HEK293 (cell line): ENCODE results near the gene TTC27.
A peak's percentile ranks its signal among the peaks of the same experiment; 100 is the strongest.

Experiments used
- CTCF ChIA-PET: fragments of 350-600 bp; formaldehyde crosslinking; extraction: SDS; loops from one replicate; lab custom pipeline; 2021; ENCODE audit warnings: antibody characterized with exemption; lab: Yijun Ruan, JAX
- POLR2A ChIA-PET: fragments of 300-600 bp; formaldehyde crosslinking; extraction: SDS; loops from one replicate; lab custom pipeline; 2020; ENCODE audit warnings: antibody characterized with exemption, inconsistent platforms; lab: Yijun Ruan, JAX
- H3K27ac ChIP-seq: fragments of 200-500 bp; sonication (Bioruptor generic); 2 replicates; pipeline ENCODE4 v1.5.1; 2014; ENCODE audit warnings: low read depth, low read length, control low read depth, inconsistent platforms; ENCODE audit errors: extremely low read depth
- H3K36me3 ChIP-seq, 2 experiments: fragments of 200-500 bp in 1 of 2; sonication (Bioruptor generic) in 1 of 2; 1 replicate in 1 of 2; 2 replicates in 1 of 2; pipeline ENCODE4 v1.5.1; 2014 to 2017; ENCODE audit warnings: inconsistent platforms in 2 of 2, low read length in 2 of 2; ENCODE audit not compliant: control insufficient read depth in 2 of 2, insufficient read depth in 1 of 2
- H3K4me1 ChIP-seq: fragments of 200-500 bp; sonication (Bioruptor generic); 2 replicates; pipeline ENCODE4 v1.5.1; 2014; ENCODE audit warnings: mild to moderate bottlenecking, low read length, inconsistent platforms; ENCODE audit not compliant: control insufficient read depth, insufficient read depth
- H3K4me3 ChIP-seq: 2 replicates; pipeline ENCODE4 v1.5.1; 2011; ENCODE audit warnings: low read depth, mild to moderate bottlenecking, control low read depth, low read length, moderate library complexity
- H3K9me3 ChIP-seq: fragments of 200-500 bp; sonication (Bioruptor generic); 2 replicates; pipeline ENCODE4 v1.5.1; 2014; ENCODE audit warnings: low read depth, low read length, inconsistent platforms; ENCODE audit not compliant: control insufficient read depth, insufficient read depth
- BCL11B ChIP-seq: fragments of 450-650 bp; formaldehyde crosslinking; IDR thresholded peaks from 2 replicates; pipeline ENCODE4 v1.5.1; 2016; ENCODE audit warnings: low read depth, missing biosample characterization, missing genetic modification characterization
- GLIS2 ChIP-seq: fragments of 450-650 bp; formaldehyde crosslinking; IDR thresholded peaks from 2 replicates; pipeline ENCODE4 v1.5.1; 2016; ENCODE audit warnings: missing biosample characterization, missing genetic modification characterization
- MEIS1 ChIP-seq: sonication (generic); formaldehyde crosslinking; IDR thresholded peaks from 2 replicates; pipeline ENCODE4 v1.8.1; 2022; ENCODE audit warnings: missing genetic modification reagents, mild to moderate bottlenecking, borderline replicate concordance
- SCRT2 ChIP-seq: fragments of 450-650 bp; formaldehyde crosslinking; IDR thresholded peaks from 2 replicates; pipeline ENCODE4 v1.5.1; 2016; ENCODE audit warnings: missing biosample characterization, missing genetic modification characterization
- TRIM28 ChIP-seq: IDR thresholded peaks from 2 replicates; pipeline ENCODE4 v1.6.1; 2011; ENCODE audit warnings: low read length, control low read depth, borderline replicate concordance
- YY1 ChIP-seq: fragments of 450-650 bp; formaldehyde crosslinking; IDR thresholded peaks from 2 replicates; pipeline ENCODE4 v1.5.1; 2018; ENCODE audit warnings: missing biosample characterization, missing genetic modification characterization
- ZBTB20 ChIP-seq: fragments of 450-650 bp; formaldehyde crosslinking; IDR thresholded peaks from 2 replicates; pipeline ENCODE4 v1.5.1; 2016; ENCODE audit warnings: missing biosample characterization, missing genetic modification characterization
- ZFP37 ChIP-seq: fragments of 450-650 bp; formaldehyde crosslinking; IDR thresholded peaks from 2 replicates; pipeline ENCODE4 v1.5.1; 2016; ENCODE audit warnings: missing biosample characterization, missing genetic modification characterization
- ZNF10 ChIP-seq: fragments of 450-650 bp; formaldehyde crosslinking; IDR thresholded peaks from 2 replicates; pipeline ENCODE4 v1.5.1; 2017; ENCODE audit warnings: missing biosample characterization, missing genetic modification characterization
- ZNF350 ChIP-seq: fragments of 450-650 bp; formaldehyde crosslinking; IDR thresholded peaks from 2 replicates; pipeline ENCODE4 v1.5.0; 2017; ENCODE audit warnings: missing biosample characterization, mild to moderate bottlenecking, missing genetic modification characterization
- ZNF423 ChIP-seq: fragments of 450-650 bp; formaldehyde crosslinking; IDR thresholded peaks from 2 replicates; pipeline ENCODE4 v1.5.1; 2016; ENCODE audit warnings: missing biosample characterization, missing genetic modification characterization
- ZNF473 ChIP-seq: fragments of 450-650 bp; formaldehyde crosslinking; IDR thresholded peaks from 2 replicates; pipeline ENCODE4 v1.5.1; 2017; ENCODE audit warnings: missing biosample characterization, missing genetic modification characterization
- ZNF548 ChIP-seq: fragments of 450-650 bp; formaldehyde crosslinking; IDR thresholded peaks from 2 replicates; pipeline ENCODE4 v1.5.1; 2016; ENCODE audit warnings: missing biosample characterization, missing genetic modification characterization
- ZNF555 ChIP-seq: fragments of 450-650 bp; formaldehyde crosslinking; conservative IDR thresholded peaks from 2 replicates; pipeline ENCODE4 v1.5.1; 2017; ENCODE audit warnings: missing biosample characterization, mild to moderate bottlenecking, missing genetic modification characterization, inconsistent platforms
- ZNF792 ChIP-seq: fragments of 450-650 bp; formaldehyde crosslinking; IDR thresholded peaks from 2 replicates; pipeline ENCODE4 v1.5.1; 2016; ENCODE audit warnings: missing biosample characterization, missing genetic modification characterization
- ZNF837 ChIP-seq: fragments of 450-650 bp; formaldehyde crosslinking; IDR thresholded peaks from 2 replicates; pipeline ENCODE4 v1.5.1; 2016; ENCODE audit warnings: missing biosample characterization, missing genetic modification characterization
- TF ChIP-seq, protein P1 (sequence below): fragments of 450-650 bp; formaldehyde crosslinking; IDR thresholded peaks from 2 replicates; pipeline ENCODE4 v1.5.1; 2016; ENCODE audit warnings: missing biosample characterization, missing genetic modification characterization
- TF ChIP-seq, protein P2 (sequence below): fragments of 450-650 bp; formaldehyde crosslinking; IDR thresholded peaks from 2 replicates; pipeline ENCODE4 v1.5.1; 2016; ENCODE audit warnings: missing biosample characterization, missing genetic modification characterization, low read depth

The TTC27 gene

DNA sequence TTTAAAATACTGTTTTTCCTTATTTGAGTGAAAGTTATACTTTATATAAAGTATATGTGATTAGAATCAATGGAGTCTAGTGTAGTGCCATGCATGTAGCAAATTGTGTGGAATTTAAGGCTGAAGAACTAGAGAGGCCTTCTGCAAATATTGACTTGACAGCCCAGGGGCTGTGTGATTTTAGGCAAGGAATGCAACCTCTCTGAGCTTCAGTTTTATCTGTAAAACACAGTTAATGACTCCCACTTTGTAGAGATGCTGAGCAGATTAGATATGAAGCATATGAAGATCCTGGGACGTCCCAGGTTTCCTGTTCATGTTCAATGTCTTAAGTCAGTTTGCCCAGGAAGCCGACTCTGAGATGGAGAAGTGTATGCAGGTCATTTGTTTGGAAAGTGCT is 235.5 kb downstream of the TTC27 start:
- POLR2A ChIA-PET, result no interaction called here
- CTCF ChIA-PET, result interaction anchor here (0.6 to 1.2 kb wide), 4 partner anchors 10 to 90 kb away, joined by 3 read pairs; no protein-coding TSS in a partner anchor
- H3K27ac ChIP-seq, result no peak overlapping the region
- no peak for TF ChIP-seq ZFP37 (tag by site-specific recombination)
- TF ChIP-seq, all 188 proteins: peak for 0
- Histone ChIP-seq H3K4me1 (no peaks in the 10 kb centered on the region), H3K4me3 (no peak overlapping the region), H3K36me3 (no peaks in the 10 kb centered on the region), H3K9me3 (no peaks in the 10 kb centered on the region)

DNA sequence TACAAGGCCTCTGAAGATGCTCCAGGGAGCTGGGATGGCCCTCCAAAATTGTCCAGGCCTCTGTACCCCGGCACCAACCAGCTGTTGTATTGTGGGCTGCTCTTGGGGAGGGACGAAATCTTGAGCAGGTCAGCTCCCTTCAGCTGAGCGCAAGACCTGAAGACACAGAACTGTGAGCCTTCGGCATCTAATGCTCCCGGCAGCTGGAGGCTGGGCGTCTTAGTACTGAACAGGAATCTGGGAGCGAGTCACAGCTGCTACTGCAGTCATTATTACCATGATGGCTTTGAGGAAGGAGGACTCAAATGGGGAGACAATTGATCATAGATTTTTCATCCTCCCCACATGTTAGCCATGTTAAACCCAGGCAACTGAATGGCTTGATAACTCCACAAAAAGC is 236.0 kb downstream of the TTC27 start:
- ChIA-PET CTCF (interaction anchor here (0.8 to 1.2 kb wide), 2 partner anchors 11 to 91 kb away, joined by 3 read pairs; no protein-coding TSS in a partner anchor), POLR2A (no interaction called here)
- H3K9me3 ChIP-seq, result no peaks in the 10 kb centered on the region
- H3K4me1 ChIP-seq, result no peaks in the 10 kb centered on the region
- no peak for TF ChIP-seq ZNF423 (tag by site-specific recombination)
- no peak for TF ChIP-seq ZNF837 (tag by site-specific recombination)
- no peak for TF ChIP-seq ZNF792 (tag by site-specific recombination)
- no peak for TF ChIP-seq BCL11B
- no peak for TF ChIP-seq ZNF350
- TF ChIP-seq ZNF10, result no peak
- TF ChIP-seq YY1 (tag by site-specific recombination), result no peak
- no peak for TF ChIP-seq MEIS1
- no peak for TF ChIP-seq GLIS2 (tag by site-specific recombination)
- TF ChIP-seq ZNF555 (tag by site-specific recombination), result no peak
- TF ChIP-seq ZNF548 (tag by site-specific recombination), result no peak
- no peak for TF ChIP-seq ZBTB20 (tag by site-specific recombination)
- no peak for TF ChIP-seq ZNF473
- no peak for TF ChIP-seq SCRT2 (tag by site-specific recombination)
- H3K4me3 ChIP-seq, result no peak overlapping the region
- H3K36me3 ChIP-seq, result no peaks in the 10 kb centered on the region
- no peak overlapping the region for H3K27ac ChIP-seq

DNA sequence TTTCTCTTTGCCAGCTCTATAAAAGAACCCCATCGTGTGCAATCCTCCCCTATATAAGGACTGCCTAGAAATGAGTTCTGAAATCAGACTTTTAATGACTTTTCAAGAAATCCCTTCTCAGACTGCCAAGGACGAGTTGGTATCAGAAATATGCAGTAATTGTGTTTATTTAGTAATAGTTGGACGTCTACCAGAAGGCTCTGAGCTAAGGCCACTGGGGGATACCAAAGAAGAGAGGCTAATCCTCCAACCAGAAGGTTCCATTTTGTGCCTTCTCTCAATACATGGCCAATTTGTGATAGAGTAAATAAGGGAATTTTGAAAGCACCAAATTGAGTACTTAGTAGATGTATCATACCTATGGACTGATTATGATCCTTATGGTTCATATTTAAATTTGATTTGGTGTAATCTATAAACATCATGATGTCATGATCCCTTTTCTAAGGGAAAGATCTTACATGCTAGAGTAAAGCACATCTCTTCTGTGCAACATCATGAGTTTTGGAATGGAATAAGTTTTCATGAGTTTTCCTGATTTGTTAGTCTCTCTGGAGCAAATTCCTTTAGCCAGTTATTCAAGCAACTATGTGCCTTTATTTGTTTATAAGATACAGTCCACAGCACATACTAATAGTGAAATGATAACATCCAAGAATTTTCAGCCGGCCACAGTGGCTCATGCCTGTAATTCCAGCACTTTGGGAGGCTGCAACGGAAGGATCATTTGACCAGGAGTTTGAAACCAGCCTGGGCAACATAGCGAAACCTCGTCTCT is 236.7 kb downstream of the TTC27 start:
- Histone ChIP-seq H3K4me3 (no peak overlapping the region), H3K27ac (no peak overlapping the region), H3K9me3 (no peaks in the 10 kb centered on the region), H3K4me1 (no peaks in the 10 kb centered on the region), H3K36me3 (no peaks in the 10 kb centered on the region)
- TF ChIP-seq, protein P1, sequence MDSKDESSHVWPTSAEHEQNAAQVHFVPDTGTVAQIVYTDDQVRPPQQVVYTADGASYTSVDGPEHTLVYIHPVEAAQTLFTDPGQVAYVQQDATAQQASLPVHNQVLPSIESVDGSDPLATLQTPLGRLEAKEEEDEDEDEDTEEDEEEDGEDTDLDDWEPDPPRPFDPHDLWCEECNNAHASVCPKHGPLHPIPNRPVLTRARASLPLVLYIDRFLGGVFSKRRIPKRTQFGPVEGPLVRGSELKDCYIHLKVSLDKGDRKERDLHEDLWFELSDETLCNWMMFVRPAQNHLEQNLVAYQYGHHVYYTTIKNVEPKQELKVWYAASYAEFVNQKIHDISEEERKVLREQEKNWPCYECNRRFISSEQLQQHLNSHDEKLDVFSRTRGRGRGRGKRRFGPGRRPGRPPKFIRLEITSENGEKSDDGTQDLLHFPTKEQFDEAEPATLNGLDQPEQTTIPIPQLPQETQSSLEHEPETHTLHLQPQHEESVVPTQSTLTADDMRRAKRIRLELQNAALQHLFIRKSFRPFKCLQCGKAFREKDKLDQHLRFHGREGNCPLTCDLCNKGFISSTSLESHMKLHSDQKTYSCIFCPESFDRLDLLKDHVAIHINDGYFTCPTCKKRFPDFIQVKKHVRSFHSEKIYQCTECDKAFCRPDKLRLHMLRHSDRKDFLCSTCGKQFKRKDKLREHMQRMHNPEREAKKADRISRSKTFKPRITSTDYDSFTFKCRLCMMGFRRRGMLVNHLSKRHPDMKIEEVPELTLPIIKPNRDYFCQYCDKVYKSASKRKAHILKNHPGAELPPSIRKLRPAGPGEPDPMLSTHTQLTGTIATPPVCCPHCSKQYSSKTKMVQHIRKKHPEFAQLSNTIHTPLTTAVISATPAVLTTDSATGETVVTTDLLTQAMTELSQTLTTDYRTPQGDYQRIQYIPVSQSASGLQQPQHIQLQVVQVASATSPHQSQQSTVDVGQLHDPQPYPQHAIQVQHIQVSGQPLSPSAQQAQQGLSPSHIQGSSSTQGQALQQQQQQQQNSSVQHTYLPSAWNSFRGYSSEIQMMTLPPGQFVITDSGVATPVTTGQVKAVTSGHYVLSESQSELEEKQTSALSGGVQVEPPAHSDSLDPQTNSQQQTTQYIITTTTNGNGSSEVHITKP (tag by site-specific recombination), result peak; percentile 94
- no peak for TF ChIP-seq BCL11B
- TF ChIP-seq TRIM28, result no peak
- TF ChIP-seq, protein P2, sequence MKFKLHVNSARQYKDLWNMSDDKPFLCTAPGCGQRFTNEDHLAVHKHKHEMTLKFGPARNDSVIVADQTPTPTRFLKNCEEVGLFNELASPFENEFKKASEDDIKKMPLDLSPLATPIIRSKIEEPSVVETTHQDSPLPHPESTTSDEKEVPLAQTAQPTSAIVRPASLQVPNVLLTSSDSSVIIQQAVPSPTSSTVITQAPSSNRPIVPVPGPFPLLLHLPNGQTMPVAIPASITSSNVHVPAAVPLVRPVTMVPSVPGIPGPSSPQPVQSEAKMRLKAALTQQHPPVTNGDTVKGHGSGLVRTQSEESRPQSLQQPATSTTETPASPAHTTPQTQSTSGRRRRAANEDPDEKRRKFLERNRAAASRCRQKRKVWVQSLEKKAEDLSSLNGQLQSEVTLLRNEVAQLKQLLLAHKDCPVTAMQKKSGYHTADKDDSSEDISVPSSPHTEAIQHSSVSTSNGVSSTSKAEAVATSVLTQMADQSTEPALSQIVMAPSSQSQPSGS, result 0 out of 2 replicates have a peak, but pooled peaks have one; percentile 31
- ChIA-PET POLR2A (no interaction called here), CTCF (interaction anchor here (0.7 to 1.2 kb wide), 3 partner anchors 10 to 375 kb away, joined by 3 read pairs; no protein-coding TSS in a partner anchor)
